RWPE1 (cell line): ENCODE results near the gene SLC13A2.
A peak's percentile ranks its signal among the peaks of the same experiment; 100 is the strongest.

Experiments used
- CTCF ChIA-PET: fragments of 350-600 bp; sonication (Branson Sonifier 250); formaldehyde crosslinking; extraction: SDS; loops from one replicate; lab custom pipeline; 2021; lab: Yijun Ruan, JAX
- POLR2A ChIA-PET: fragments of 400-600 bp; formaldehyde crosslinking; extraction: SDS; loops from one replicate; lab custom pipeline; 2020; ENCODE audit warnings: antibody characterized with exemption; ENCODE audit not compliant: low non-redundant PET; lab: Yijun Ruan, JAX
- DNase-seq: peaks from one replicate; pipeline ENCODE4 v3.0.0; 2012; ENCODE audit warnings: low spot score
- H3K27ac ChIP-seq: fragments of 450-650 bp; 2 replicates; pipeline ENCODE4 v1.5.1; 2017
- TF ChIP-seq, protein P1 (sequence below): fragments of 450-650 bp; conservative IDR thresholded peaks from 2 replicates; pipeline ENCODE4 v1.5.1; 2017; ENCODE audit warnings: low read depth, mild to moderate bottlenecking

The SLC13A2 gene

GRCh38 chr17:28511858-28512461 is 38.5 kb downstream of the SLC13A2 start:
- no peak overlapping the region for H3K27ac ChIP-seq
- POLR2A ChIA-PET = no interaction called here
- CTCF ChIA-PET = interaction anchor here (0.7 kb wide), 1 partner anchor 9 kb away, joined by 3 read pairs; no protein-coding TSS in a partner anchor
- DNase-seq = no peak
- TF ChIP-seq, protein P1, sequence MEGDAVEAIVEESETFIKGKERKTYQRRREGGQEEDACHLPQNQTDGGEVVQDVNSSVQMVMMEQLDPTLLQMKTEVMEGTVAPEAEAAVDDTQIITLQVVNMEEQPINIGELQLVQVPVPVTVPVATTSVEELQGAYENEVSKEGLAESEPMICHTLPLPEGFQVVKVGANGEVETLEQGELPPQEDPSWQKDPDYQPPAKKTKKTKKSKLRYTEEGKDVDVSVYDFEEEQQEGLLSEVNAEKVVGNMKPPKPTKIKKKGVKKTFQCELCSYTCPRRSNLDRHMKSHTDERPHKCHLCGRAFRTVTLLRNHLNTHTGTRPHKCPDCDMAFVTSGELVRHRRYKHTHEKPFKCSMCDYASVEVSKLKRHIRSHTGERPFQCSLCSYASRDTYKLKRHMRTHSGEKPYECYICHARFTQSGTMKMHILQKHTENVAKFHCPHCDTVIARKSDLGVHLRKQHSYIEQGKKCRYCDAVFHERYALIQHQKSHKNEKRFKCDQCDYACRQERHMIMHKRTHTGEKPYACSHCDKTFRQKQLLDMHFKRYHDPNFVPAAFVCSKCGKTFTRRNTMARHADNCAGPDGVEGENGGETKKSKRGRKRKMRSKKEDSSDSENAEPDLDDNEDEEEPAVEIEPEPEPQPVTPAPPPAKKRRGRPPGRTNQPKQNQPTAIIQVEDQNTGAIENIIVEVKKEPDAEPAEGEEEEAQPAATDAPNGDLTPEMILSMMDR = no peak

DNA sequence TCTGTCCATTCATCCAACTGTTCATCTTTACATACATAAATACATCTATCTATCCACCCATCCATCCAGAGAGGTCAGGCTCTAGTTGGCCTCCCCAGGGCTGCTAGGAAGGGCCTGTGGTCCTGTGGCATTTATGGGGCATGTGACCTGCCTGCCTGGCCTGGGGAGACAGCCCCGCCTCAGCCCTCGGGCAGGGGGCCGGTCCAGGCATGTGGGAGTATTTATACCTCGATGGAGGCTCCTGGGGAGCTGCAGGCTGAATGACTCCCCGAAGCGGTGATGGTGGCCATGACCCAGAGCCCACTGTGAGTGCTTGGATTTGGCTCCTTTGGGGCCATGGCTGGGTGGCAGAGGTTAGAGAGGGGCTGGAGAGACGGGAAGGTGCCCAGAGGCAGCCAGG is 40.0 kb downstream of the SLC13A2 start:
- CTCF ChIA-PET = interaction anchor here (0.5 to 0.7 kb wide), 4 partner anchors 9 to 679 kb away, joined by 3 to 7 read pairs (median 3); no protein-coding TSS in a partner anchor
- POLR2A ChIA-PET = no interaction called here
- DNase-seq = no peak
- TF ChIP-seq, protein P1 = no peak
- peak overlapping the region; percentile 63 for H3K27ac ChIP-seq

DNA sequence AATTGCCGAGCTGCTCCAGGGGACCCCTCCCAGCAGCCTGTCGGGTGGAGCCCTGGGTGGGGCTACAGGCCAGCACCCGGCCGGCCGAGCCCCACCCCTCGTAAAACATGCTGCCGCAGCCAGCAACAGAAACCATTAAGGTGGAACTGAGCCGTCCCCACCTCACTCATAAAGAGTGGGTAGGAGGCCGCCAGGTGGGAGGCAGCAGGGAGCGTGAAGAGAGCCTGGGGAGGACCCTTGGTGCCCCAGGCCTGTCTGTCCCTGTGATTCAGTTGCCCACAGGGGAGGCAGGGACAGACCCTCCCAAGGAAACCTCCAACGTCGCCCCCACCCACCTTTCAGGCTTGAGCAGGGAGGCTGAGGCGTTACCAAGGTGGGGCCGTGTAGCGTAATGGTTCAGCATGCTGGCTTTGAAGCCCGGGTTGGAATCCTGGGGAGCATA is 41.1 kb downstream of the SLC13A2 start:
- no peak for DNase-seq
- CTCF ChIA-PET = no interaction called here
- peak overlapping the region; percentile 63 for H3K27ac ChIP-seq
- POLR2A ChIA-PET = no interaction called here
- TF ChIP-seq, protein P1 = no peak

- no peak for DNase-seq
- no peak overlapping the region for H3K27ac ChIP-seq
- CTCF ChIA-PET = no interaction called here
- POLR2A ChIA-PET = no interaction called here
- TF ChIP-seq, protein P1 = no peak
These were observed 42.1 kb downstream of the SLC13A2 start for GRCh38 chr17:28515518-28515917.

DNA sequence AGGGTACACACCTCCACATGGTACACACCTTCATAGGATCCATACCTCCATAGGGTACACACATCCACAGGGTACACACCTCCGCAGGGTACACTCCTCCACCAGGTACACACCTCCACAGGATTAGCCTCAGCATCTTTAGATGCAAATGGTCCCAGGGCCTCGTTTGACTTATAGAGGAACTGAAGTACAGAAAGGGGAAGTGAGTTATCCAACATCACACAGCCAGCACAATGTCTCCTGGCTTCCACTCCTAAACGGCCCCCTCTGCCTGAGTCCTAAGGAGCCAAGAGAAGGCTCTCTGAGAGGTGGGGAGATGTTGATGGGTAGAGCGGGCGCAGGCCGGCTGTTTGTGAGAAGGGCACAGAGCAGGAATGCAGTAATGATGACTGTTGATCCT is 44.7 kb downstream of the SLC13A2 start:
- no peak overlapping the region for H3K27ac ChIP-seq
- TF ChIP-seq, protein P1 = no peak
- ChIA-PET POLR2A (no interaction called here), CTCF (no interaction called here)
- no peak for DNase-seq

- DNase-seq = no peak
- ChIA-PET CTCF (no interaction called here), POLR2A (no interaction called here)
- no peak overlapping the region for H3K27ac ChIP-seq
- TF ChIP-seq, protein P1 = no peak
These were observed 45.1 kb downstream of the SLC13A2 start for GRCh38 chr17:28518578-28518977.
